ENCODE results near the gene G0S2. TPM values are rescaled to one million over a fixed set of nuclear protein-coding genes. Genes with fewer than 3 reads are reported as not detected.

The G0S2 gene
- total and polyA plus RNA-seq, 2 of the 8 experiments (the other 6 are each of a cell fraction or from before 2014, with no cell fraction given) = 1.0 to 1.7 TPM

- no peak for TF ChIP-seq CTCF (IDR thresholded peaks at IDR 0.05; ENCODE audit: control extremely low read depth in 1 of 3, insufficient read depth in 1 of 3, low read depth in 1 of 3, low read length in 3 of 3)
- TF ChIP-seq POLR2A (IDR thresholded peaks at IDR 0.05; ENCODE audit: control extremely low read depth in 1 of 2, low read depth in 2 of 2, low read length in 2 of 2) = no peak
- no peak for TF ChIP-seq SRF (IDR thresholded peaks at IDR 0.05; ENCODE audit: low read depth, low read length)
- no peak for TF ChIP-seq SIX5 (IDR thresholded peaks at IDR 0.05; ENCODE audit: low read depth, low read length)
- no peak for TF ChIP-seq RAD21 (IDR thresholded peaks at IDR 0.05 in 1 of 2, conservative IDR thresholded peaks at IDR 0.05 in 1 of 2; ENCODE audit: low read depth in 2 of 2, low read length in 2 of 2)
- no peak for TF ChIP-seq EP300 (IDR thresholded peaks at IDR 0.05; ENCODE audit: borderline replicate concordance in 1 of 2, low read depth in 2 of 2, low read length in 2 of 2)
Measured at GRCh38 chr1:209657918-209658317, 17.3 kb upstream of the G0S2 start (continued).

All from H1 (cell line).